Myocyte (in vitro differentiated cells): ENCODE results near the gene SLC28A1. TPM values are rescaled to one million over a fixed set of nuclear protein-coding genes. Genes with fewer than 3 reads are reported as not detected.

Experiments
- DNase-seq: peaks from one replicate; pipeline ENCODE4 v3.0.0-alpha.2; 2012; ENCODE audit warnings: low read depth
- total RNA-seq: library from RNA; depleted of rRNA; stranded (reverse); fragments of >200 nt; gene quantifications from 2 replicates; pipeline ENCODE4 v1.2.3, GENCODE V29; 2014

SLC28A1 gene
- total RNA-seq, 1 donor from 2014 or later, result not detected

DNA sequence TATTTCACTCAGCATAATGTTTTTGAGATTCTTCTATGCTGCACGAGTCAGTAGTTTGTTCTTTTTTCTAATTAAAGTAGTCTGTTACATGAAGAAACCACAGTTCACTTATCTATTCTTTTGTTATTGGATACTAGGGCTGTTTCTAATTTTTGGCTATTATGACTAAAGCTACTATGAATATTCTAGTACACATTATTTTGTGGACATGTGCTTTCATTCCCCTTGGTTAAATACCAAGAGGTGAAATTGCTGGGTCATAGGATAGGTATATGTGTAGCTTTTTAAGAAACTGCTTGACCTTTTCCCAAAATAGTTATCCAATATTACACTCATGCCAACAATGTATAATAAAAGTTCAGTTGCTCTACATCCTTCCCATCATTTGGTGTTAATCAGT is 106.0 kb downstream of the SLC28A1 start:
- DNase-seq, result no peak

DNA sequence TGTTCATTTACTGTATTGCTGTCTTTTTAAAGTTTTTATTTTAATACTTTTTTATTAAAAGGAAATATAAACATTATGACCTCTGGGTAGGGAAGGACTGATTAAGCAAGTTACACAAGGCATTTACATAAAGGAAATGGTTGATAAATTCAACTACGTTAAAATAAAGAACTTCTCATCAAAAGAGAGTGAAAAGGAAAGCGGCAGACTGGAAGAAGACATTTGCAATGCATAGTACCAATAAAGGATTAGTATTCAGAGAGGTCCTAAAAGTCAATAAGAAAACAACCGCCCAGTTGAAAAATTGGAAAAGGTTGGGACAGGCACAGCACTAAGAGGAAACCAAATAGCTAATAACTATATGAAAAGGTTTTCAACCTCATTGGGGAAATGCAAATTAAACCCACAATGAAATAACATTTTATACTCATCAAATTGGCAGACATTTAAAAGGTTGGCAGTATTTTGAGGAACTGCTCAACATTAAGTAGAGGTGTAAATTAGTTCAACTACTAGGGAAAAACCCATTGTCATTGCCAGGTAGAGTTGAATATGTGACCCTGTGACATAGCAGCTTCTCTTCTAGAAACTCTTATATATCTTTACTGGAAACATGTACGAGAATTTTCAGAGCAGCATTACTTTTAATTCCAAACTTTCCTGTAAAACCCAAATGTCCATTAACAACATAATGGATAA is 106.7 kb downstream of the SLC28A1 start:
- no peak for DNase-seq

DNA sequence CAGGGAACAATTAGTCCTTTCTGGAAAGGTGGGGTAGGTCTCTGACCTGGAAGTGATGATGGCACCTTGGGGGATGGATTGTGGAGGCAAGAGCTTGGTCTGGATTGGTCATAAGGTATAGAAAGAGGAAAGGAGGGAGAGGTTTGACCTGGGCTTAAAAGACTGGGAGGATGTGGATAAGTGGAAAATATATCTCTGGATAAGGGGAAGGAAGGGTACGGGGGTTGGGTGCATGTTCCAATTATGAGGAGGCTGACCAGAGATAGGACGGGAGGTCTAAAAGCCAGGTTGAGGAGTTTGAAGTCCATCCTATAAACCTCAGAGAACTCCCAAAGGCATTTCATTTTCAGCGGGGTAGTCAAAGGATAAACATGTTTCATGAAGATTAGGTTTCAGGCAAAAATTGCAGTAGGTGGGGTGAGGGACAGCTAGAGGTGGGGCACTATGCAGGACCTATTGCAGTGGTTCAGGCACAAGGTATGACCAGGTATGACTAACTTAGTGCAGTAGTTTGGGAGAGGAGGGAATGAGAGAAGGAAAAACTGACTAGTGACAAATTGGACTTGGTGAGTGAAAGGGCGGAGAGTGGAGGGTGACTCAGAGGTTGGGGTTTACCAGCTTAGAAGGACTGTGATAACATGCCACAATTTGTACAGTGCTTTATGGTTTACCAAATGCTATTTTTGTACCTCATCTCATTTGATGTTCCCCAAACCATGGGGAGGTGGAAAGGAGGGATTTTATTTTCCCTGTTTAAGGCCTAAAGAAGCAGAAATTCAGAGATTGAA is 107.9 kb downstream of the SLC28A1 start:
- peak; percentile 86 for DNase-seq

Other genes starting within 250 kb of the SLC28A1 start
- gene WDR73, start 230.4 kb upstream of the SLC28A1 start, total RNA-seq, result 18.9 and 24.5 TPM in 2 replicates
- 1.7 and 4.9 TPM in 2 replicates for gene NMB, start 226.5 kb upstream of the SLC28A1 start, total RNA-seq
- gene SEC11A, start 168.5 kb upstream of the SLC28A1 start, total RNA-seq, result 178 and 182 TPM in 2 replicates
- 13.3 and 13.7 TPM in 2 replicates for gene ZNF592, start 136.1 kb upstream of the SLC28A1 start, total RNA-seq
- 172 and 190 TPM in 2 replicates for gene ALPK3, start 67.3 kb upstream of the SLC28A1 start, total RNA-seq
- gene PDE8A, start 97.2 kb downstream of the SLC28A1 start, total RNA-seq, result 6.8 and 18.4 TPM in 2 replicates